NB4 (cell line): ENCODE results near the gene HLF.

Experiments
- DNase-seq: peaks from one replicate; pipeline ENCODE4 v3.0.0; 2010; ENCODE audit warnings: low read depth
- H3K4me3 ChIP-seq: one replicate; pipeline ENCODE4 v1.5.1; 2011; ENCODE audit warnings: mild to moderate bottlenecking, low read depth, low read length, moderate library complexity
- CTCF ChIP-seq: IDR thresholded peaks from one replicate; pipeline ENCODE4 v1.5.1; 2012; ENCODE audit warnings: low read depth, low read length
- MAX ChIP-seq: IDR thresholded peaks from 2 replicates; pipeline ENCODE4 v1.6.1; 2011; ENCODE audit warnings: low read depth, low read length
- MYC ChIP-seq: IDR thresholded peaks from 2 replicates; pipeline ENCODE4 v1.6.1; 2011; ENCODE audit warnings: low read depth, low read length
- POLR2A ChIP-seq: IDR thresholded peaks from 2 replicates; pipeline ENCODE4 v1.6.1; 2011; ENCODE audit warnings: mild to moderate bottlenecking; ENCODE audit not compliant: insufficient read length; ENCODE audit errors: extremely low read depth

The HLF gene

GRCh38 chr17:55317284-55317683, 52.5 kb downstream of the HLF start:
- TF ChIP-seq MYC (no peak), CTCF (no peak), POLR2A (no peak), MAX (no peak)
- no peak for DNase-seq
- no peak overlapping the region for H3K4me3 ChIP-seq

GRCh38 chr17:55318081-55318480, 53.3 kb downstream of the HLF start:
- DNase-seq = no peak
- no peak for TF ChIP-seq POLR2A
- TF ChIP-seq CTCF = no peak
- no peak for TF ChIP-seq MYC
- no peak for TF ChIP-seq MAX
- no peak overlapping the region for H3K4me3 ChIP-seq

GRCh38 chr17:55318715-55319487, 54.1 kb downstream of the HLF start:
- no peak for DNase-seq
- no peak overlapping the region for H3K4me3 ChIP-seq
- TF ChIP-seq POLR2A = no peak
- TF ChIP-seq MAX = no peak
- TF ChIP-seq CTCF = no peak
- TF ChIP-seq MYC = no peak

GRCh38 chr17:55319933-55320593, 55.3 kb downstream of the HLF start:
- TF ChIP-seq POLR2A (no peak), MYC (no peak), MAX (no peak), CTCF (no peak)
- DNase-seq = no peak
- H3K4me3 ChIP-seq = no peak overlapping the region

GRCh38 chr17:55320594-55321426, 56.0 kb downstream of the HLF start:
- no peak overlapping the region for H3K4me3 ChIP-seq
- TF ChIP-seq MYC = no peak
- TF ChIP-seq CTCF = no peak
- no peak for TF ChIP-seq POLR2A
- no peak for TF ChIP-seq MAX
- DNase-seq = no peak
